Fibroblast of peridontal ligament (primary cell): ENCODE data around the gene PKD1.
"Not testable (repeated sequence)": the region's sequence is repeated elsewhere in the genome, so short reads cannot be mapped to it uniquely, and the experiment has no call there.

Source experiments
- DNase-seq: peaks from one replicate; pipeline ENCODE4 v3.0.0-alpha.2; 2010; ENCODE audit errors: extremely low read depth

Gene PKD1

GRCh38 chr16:2150418-2151187 lies 14.9 kb upstream of the PKD1 start:
- DNase-seq: no peak

- DNase-seq: no peak
Observed at GRCh38 chr16:2149630-2150417, 14.1 kb upstream of the PKD1 start.

GRCh38 chr16:2148714-2149629 lies 13.3 kb upstream of the PKD1 start:
- no peak for DNase-seq

GRCh38 chr16:2147981-2148671 lies 12.4 kb upstream of the PKD1 start, which contains the start of gene RAB26:
TSS of gene RAB26 (plus strand) at chr16:2148625. CDS start at chr16:2148784, 159 bp downstream.
- DNase-seq: peak; percentile 24

- DNase-seq: no peak
Observed at GRCh38 chr16:2147378-2147777, 11.7 kb upstream of the PKD1 start.

- DNase-seq: no peak
Observed at GRCh38 chr16:2145843-2146242, 10.1 kb upstream of the PKD1 start.

- DNase-seq: no peak
Observed at GRCh38 chr16:2143878-2144485, 8.3 kb upstream of the PKD1 start.

GRCh38 chr16:2142942-2143877 lies 7.5 kb upstream of the PKD1 start:
- DNase-seq: no peak

GRCh38 chr16:2135071-2135470 lies 627 bp downstream of the PKD1 start:
- not testable (repeated sequence) for DNase-seq

- not testable (repeated sequence) for DNase-seq
Observed at GRCh38 chr16:2133797-2134196, 1.9 kb downstream of the PKD1 start.

GRCh38 chr16:2129890-2130447 lies 5.7 kb downstream of the PKD1 start:
- not testable (repeated sequence) for DNase-seq

GRCh38 chr16:2129251-2129650 lies 6.4 kb downstream of the PKD1 start:
- not testable (repeated sequence) for DNase-seq

- peak; percentile 22 for DNase-seq
Observed at GRCh38 chr16:2127630-2128280, 7.9 kb downstream of the PKD1 start.

- not testable (repeated sequence) for DNase-seq
Observed at GRCh38 chr16:2126928-2127556, 8.7 kb downstream of the PKD1 start.

- DNase-seq: peak; percentile 22
Observed at GRCh38 chr16:2126161-2126743, 9.4 kb downstream of the PKD1 start.

- DNase-seq: not testable (repeated sequence)
Observed at GRCh38 chr16:2125609-2126008, 10.1 kb downstream of the PKD1 start.

- DNase-seq: peak; percentile 71
Observed at GRCh38 chr16:2124694-2125444, 10.8 kb downstream of the PKD1 start.
